ENCODE results near the gene CD79A. TPM values are rescaled to one million over a fixed set of nuclear protein-coding genes. Genes with fewer than 3 reads are reported as not detected.

The CD79A gene
- total RNA-seq, 2 donors from 2014 or later, result 0.59 TPM; not detected in 1

- H3K27me3 ChIP-seq (replicated peaks; ENCODE audit: insufficient read depth), result no peaks in the 10 kb centered on the region
- H3K4me3 ChIP-seq, result no peak overlapping the region
- H3K9me3 ChIP-seq, result no peaks in the 10 kb centered on the region
- no peak overlapping the region for H3K27ac ChIP-seq
- peaks cover 0 to 8% of the 10 kb centered on the region in 2 donors for H3K36me3 ChIP-seq
- no peak for DNase-seq (ENCODE audit: low spot score)
- TF ChIP-seq POLR2AphosphoS5 (IDR thresholded peaks at IDR 0.05), result no peak
- no peak for TF ChIP-seq POLR2A (IDR thresholded peaks at IDR 0.05)
- TF ChIP-seq, protein P1, sequence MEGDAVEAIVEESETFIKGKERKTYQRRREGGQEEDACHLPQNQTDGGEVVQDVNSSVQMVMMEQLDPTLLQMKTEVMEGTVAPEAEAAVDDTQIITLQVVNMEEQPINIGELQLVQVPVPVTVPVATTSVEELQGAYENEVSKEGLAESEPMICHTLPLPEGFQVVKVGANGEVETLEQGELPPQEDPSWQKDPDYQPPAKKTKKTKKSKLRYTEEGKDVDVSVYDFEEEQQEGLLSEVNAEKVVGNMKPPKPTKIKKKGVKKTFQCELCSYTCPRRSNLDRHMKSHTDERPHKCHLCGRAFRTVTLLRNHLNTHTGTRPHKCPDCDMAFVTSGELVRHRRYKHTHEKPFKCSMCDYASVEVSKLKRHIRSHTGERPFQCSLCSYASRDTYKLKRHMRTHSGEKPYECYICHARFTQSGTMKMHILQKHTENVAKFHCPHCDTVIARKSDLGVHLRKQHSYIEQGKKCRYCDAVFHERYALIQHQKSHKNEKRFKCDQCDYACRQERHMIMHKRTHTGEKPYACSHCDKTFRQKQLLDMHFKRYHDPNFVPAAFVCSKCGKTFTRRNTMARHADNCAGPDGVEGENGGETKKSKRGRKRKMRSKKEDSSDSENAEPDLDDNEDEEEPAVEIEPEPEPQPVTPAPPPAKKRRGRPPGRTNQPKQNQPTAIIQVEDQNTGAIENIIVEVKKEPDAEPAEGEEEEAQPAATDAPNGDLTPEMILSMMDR (IDR thresholded peaks at IDR 0.05), result no peak
- H3K4me1 ChIP-seq (replicated peaks), result no peaks in the 10 kb centered on the region
- intact Hi-C loops (cut with DNase I), result no loop called here
- 86% methylated on average over 34 of the region's 34 CpGs for WGBS
Measured at GRCh38 chr19:41892173-41892902, 15.3 kb downstream of the CD79A start.

- WGBS, result 67% methylated on average over 6 of the region's 6 CpGs
- Histone ChIP-seq H3K27me3 (replicated peaks; ENCODE audit: insufficient read depth) (no peaks in the 10 kb centered on the region), H3K4me1 (replicated peaks) (no peaks in the 10 kb centered on the region), H3K9me3 (no peaks in the 10 kb centered on the region), H3K4me3 (no peak overlapping the region), H3K27ac (no peak overlapping the region), H3K36me3 (peaks cover 0 to 8% of the 10 kb centered on the region in 2 donors)
- intact Hi-C loops (cut with DNase I), result no loop called here
- DNase-seq (ENCODE audit: low spot score), result no peak
- TF ChIP-seq, protein P1 (IDR thresholded peaks at IDR 0.05), result no peak
- TF ChIP-seq POLR2A (IDR thresholded peaks at IDR 0.05) (no peak), POLR2AphosphoS5 (IDR thresholded peaks at IDR 0.05) (no peak)
Measured at GRCh38 chr19:41893899-41894298, 16.8 kb downstream of the CD79A start.

DNA sequence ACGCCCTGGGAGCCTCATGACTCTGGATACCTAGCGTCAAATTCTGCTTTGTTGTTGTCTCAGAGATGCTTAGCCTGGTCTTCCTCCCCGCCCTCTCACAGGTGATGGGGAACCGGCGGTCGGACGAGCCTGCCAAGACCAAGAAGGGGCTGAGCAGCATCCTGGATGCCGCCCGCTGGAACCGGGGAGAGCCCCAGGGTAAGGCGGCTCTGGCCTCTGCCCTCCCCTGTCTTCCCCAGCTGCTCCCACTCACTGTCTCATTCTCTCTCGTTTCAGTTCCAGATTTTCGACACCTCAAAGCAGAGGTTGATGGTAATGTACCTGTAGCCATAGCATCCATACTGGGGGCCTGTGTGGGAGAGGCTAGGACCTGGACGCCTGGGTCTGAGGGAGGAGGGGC, 17.3 kb downstream of the CD79A start:
- no peak for TF ChIP-seq POLR2A (IDR thresholded peaks at IDR 0.05)
- no peak for TF ChIP-seq POLR2AphosphoS5 (IDR thresholded peaks at IDR 0.05)
- TF ChIP-seq, protein P1 (IDR thresholded peaks at IDR 0.05), result no peak
- H3K9me3 ChIP-seq, result no peaks in the 10 kb centered on the region
- intact Hi-C loops (cut with DNase I), result no loop called here
- no peak overlapping the region for H3K4me3 ChIP-seq
- H3K4me1 ChIP-seq (replicated peaks), result no peaks in the 10 kb centered on the region
- peaks cover 0 to 8% of the 10 kb centered on the region in 2 donors for H3K36me3 ChIP-seq
- H3K27ac ChIP-seq, result no peak overlapping the region
- 71% methylated on average over 13 of the region's 14 CpGs for WGBS
- H3K27me3 ChIP-seq (replicated peaks; ENCODE audit: insufficient read depth), result no peaks in the 10 kb centered on the region
- no peak for DNase-seq (ENCODE audit: low spot score)

DNA sequence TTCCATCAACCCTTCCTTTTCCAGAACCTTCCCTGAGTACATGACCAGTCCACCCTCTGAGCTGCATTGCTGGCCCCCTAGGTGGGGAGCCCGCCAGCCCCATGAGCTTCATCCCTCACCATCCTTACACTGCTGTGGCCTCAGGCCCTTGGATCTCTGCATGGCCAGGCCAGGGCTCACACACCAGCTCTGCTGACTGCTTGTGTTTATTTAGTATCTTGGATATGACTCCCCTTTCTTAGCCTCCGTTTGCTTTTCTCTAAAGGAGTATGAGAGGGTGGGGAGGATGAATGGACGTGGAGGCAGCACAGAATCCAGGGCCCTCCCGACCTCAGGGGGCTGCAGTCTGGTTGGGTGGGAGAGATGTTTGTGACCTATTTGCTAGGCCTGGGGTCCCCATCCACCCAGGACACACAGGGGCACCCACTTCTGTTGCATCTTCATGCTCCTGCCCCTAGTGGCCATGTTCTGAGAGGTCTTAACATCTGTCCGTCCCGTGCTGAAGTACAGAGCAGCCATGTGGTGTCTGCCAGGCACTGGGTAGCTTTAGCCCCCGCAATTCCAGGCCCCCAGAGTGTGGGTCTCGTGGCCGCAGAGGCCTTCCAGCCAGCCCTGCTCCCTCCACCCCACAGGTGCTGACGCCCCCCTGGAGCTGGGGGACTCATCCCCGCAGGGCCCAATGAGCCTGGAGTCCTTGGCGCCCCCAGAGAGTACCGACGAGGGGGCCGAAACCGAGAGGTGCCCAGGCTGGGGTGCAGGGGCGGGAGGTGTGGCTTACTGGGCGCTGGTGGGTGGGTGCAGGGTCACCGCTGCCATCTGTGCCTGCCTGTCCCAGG, 18.9 kb downstream of the CD79A start:
- H3K9me3 ChIP-seq, result no peaks in the 10 kb centered on the region
- no peak overlapping the region for H3K4me3 ChIP-seq
- peaks cover 0 to 8% of the 10 kb centered on the region in 2 donors for H3K36me3 ChIP-seq
- DNase-seq (ENCODE audit: low spot score), result no peak
- no peak for TF ChIP-seq POLR2AphosphoS5 (IDR thresholded peaks at IDR 0.05)
- TF ChIP-seq, protein P1 (IDR thresholded peaks at IDR 0.05), result no peak
- no peak for TF ChIP-seq POLR2A (IDR thresholded peaks at IDR 0.05)
- H3K4me1 ChIP-seq (replicated peaks), result no peaks in the 10 kb centered on the region
- H3K27ac ChIP-seq, result no peak overlapping the region
- H3K27me3 ChIP-seq (replicated peaks; ENCODE audit: insufficient read depth), result no peaks in the 10 kb centered on the region
- intact Hi-C loops (cut with DNase I), result no loop called here
- 71% methylated on average over 14 of the region's 19 CpGs for WGBS
